HEK293T (cell line): ENCODE measurements around the gene STK39.
A peak's percentile ranks its signal among the peaks of the same experiment; 100 is the strongest.

Source experiments
- CTCF ChIA-PET: fragments of 350-600 bp; formaldehyde crosslinking; extraction: SDS; loops from one replicate; lab custom pipeline; 2021; ENCODE audit warnings: antibody characterized with exemption, inconsistent platforms; lab: Yijun Ruan, JAX
- POLR2A ChIA-PET: fragments of 350-600 bp; formaldehyde crosslinking; extraction: SDS; loops from one replicate; lab custom pipeline; 2020; ENCODE audit warnings: antibody characterized with exemption, inconsistent platforms; lab: Yijun Ruan, JAX
- DNase-seq: peaks from one replicate; pipeline ENCODE4 v3.0.0; 2012; ENCODE audit warnings: mixed read lengths; ENCODE audit errors: extremely low spot score
- ARNT ChIP-seq: fragments of 450-650 bp; IDR thresholded peaks from 2 replicates; pipeline ENCODE4 v1.6.1; 2017; ENCODE audit warnings: mild to moderate bottlenecking
- BHLHE40 ChIP-seq: fragments of 450-650 bp; IDR thresholded peaks from 2 replicates; pipeline ENCODE4 v1.6.1; 2016; ENCODE audit warnings: mild to moderate bottlenecking, moderate library complexity, borderline replicate concordance
- CTBP1 ChIP-seq: fragments of 450-650 bp; IDR thresholded peaks from 2 replicates; pipeline ENCODE4 v1.6.1; 2016; ENCODE audit warnings: borderline replicate concordance
- ELF4 ChIP-seq: fragments of 450-650 bp; IDR thresholded peaks from 2 replicates; pipeline ENCODE4 v1.6.1; 2017; ENCODE audit warnings: antibody characterized with exemption
- FOXA1 ChIP-seq: fragments of 450-650 bp; IDR thresholded peaks from 2 replicates; pipeline ENCODE4 v1.6.1; 2016; ENCODE audit warnings: mild to moderate bottlenecking
- FOXK2 ChIP-seq: fragments of 450-650 bp; IDR thresholded peaks from 2 replicates; pipeline ENCODE4 v1.6.1; 2016; ENCODE audit warnings: mild to moderate bottlenecking
- FOXM1 ChIP-seq: fragments of 450-650 bp; IDR thresholded peaks from 2 replicates; pipeline ENCODE4 v1.6.1; 2017; ENCODE audit warnings: mild to moderate bottlenecking, borderline replicate concordance
- HDGF ChIP-seq: fragments of 450-650 bp; IDR thresholded peaks from 2 replicates; pipeline ENCODE4 v1.6.1; 2017; ENCODE audit warnings: antibody characterized with exemption, borderline replicate concordance
- L3MBTL2 ChIP-seq: fragments of 450-650 bp; conservative IDR thresholded peaks from 2 replicates; pipeline ENCODE4 v1.6.1; 2016; ENCODE audit warnings: mild to moderate bottlenecking
- LEF1 ChIP-seq: fragments of 450-650 bp; IDR thresholded peaks from 2 replicates; pipeline ENCODE4 v1.6.1; 2017; ENCODE audit warnings: mild to moderate bottlenecking, borderline replicate concordance
- NFRKB ChIP-seq: fragments of 450-650 bp; IDR thresholded peaks from 2 replicates; pipeline ENCODE4 v1.6.1; 2016; ENCODE audit warnings: mild to moderate bottlenecking, moderate library complexity
- SP1 ChIP-seq: fragments of 450-650 bp; IDR thresholded peaks from 2 replicates; pipeline ENCODE4 v1.6.1; 2017
- SUZ12 ChIP-seq: fragments of 450-650 bp; IDR thresholded peaks from 2 replicates; pipeline ENCODE4 v1.6.1; 2016; ENCODE audit warnings: mild to moderate bottlenecking
- TARDBP ChIP-seq: fragments of 450-650 bp; IDR thresholded peaks from 2 replicates; pipeline ENCODE4 v1.6.1; 2016
- ZNF384 ChIP-seq: fragments of 450-650 bp; IDR thresholded peaks from 2 replicates; pipeline ENCODE4 v1.6.1; 2016
- TF ChIP-seq, protein P1 (sequence below): fragments of 450-650 bp; IDR thresholded peaks from 2 replicates; pipeline ENCODE4 v1.6.1; 2016

STK39 gene

DNA sequence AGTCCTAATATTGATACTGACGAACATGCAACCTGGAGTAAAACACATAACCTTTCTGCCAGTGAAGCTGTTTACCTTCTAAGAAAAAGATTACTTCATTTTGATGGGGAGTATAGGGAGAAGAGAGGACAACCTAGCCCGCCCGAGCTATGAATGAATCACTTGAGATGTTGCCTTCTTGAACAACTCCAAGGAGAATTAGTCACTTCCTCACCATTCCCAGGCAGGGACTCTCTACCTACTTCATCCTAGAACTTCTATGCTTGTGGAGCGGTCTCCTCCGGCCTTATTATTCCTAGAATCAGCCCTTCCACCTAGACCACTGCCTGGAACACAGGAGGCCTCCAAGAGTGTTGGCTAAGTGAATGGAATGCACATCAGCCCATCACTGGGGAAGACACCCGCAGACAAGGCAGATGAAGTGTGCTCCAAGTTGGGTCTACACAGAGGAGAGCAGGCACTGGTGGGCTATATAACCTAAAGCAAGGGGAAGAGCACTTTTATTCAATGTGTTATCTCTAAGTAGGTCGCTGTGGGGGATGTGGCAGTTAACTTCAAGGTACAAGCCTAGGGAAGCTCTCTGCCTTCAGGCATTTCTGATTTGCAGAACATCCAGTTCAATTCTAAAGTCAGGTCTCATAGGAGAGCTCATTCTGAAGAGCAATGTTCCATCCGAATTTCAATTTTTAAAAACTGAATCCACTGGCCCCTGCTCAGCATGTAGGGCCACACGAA is 57.4 kb downstream of the STK39 start:
- ChIA-PET CTCF (no interaction called here), POLR2A (no interaction called here)
- TF ChIP-seq ZNF384 (no peak), CTBP1 (no peak), HDGF (no peak), TARDBP (no peak), NFRKB (no peak), FOXA1 (no peak), SP1 (no peak)
- DNase-seq = no peak

DNA sequence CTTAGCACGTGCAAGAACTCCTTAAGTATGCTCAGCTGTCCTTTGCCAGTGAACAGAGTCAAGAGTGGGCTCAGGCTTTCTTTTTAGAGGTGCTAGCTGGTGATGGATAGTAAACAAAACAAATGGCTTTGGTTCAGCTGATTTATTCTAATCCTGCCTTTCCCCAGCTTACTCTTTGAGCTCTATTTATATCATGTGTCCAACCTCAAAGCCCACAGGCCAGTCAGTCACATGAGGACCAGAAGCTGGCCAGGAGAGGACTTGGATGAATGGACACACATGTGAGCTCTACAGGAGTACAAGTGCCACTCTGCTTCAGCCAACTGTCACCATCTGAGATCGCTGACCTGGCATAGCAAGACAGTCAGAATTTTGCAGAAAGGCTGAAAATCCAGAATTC is 59.4 kb downstream of the STK39 start:
- POLR2A ChIA-PET = no interaction called here
- CTCF ChIA-PET = no interaction called here
- DNase-seq = no peak
- TF ChIP-seq ZNF384 = no peak
- TF ChIP-seq HDGF = no peak
- TF ChIP-seq SP1 = no peak
- TF ChIP-seq, protein P1, sequence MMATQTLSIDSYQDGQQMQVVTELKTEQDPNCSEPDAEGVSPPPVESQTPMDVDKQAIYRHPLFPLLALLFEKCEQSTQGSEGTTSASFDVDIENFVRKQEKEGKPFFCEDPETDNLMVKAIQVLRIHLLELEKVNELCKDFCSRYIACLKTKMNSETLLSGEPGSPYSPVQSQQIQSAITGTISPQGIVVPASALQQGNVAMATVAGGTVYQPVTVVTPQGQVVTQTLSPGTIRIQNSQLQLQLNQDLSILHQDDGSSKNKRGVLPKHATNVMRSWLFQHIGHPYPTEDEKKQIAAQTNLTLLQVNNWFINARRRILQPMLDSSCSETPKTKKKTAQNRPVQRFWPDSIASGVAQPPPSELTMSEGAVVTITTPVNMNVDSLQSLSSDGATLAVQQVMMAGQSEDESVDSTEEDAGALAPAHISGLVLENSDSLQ = no peak

DNA sequence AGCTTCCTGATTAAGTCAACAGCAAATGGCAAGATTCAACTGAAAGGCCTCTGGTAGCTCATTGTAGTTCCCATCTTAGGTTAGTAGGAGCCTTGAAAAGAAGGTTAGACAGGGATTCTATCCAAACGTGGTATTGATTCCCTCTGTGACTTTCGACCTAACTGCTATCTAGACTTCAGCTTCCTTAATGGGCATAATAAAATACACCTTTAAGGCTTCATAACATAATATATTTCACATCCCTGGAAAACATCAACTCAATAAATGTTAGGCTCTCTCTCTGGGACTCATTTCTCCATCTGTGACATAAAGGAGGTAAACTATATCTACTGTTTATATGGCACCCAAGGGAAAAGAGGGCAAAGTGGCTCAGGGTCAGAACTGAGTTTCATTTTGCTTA is 60.9 kb downstream of the STK39 start:
- CTCF ChIA-PET = no interaction called here

DNA sequence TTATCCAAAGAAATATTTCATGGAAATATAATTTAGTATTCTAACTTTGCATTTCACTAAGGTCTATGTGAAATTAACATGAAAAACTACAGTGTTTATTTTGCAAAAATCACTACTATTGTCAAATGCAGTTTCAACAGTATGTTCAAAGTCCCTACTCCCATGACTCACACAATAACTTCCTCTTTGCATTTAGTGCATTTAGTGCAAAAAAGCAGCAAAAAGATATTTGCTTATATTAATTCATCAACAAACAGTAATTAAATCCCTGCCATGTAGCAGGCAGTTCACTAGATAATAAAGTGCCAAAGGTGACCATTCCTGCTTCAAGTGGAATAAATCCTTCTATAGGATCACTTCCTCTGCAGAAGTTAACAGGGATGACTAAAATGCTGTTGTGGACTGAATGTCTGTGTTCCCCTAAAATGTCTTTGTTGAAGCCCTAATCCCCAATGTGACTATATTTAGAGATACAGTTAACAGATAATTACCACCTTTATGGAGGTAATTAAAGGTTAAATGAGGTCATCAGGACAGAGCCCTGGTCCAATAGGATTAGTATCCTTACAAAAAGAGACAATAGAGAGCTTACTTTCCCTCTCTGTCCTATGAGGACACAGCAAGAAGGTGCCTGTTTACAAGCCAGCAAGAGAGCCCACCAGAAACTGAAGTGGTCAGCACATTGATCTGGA is 61.7 kb downstream of the STK39 start:
- CTCF ChIA-PET = no interaction called here
- POLR2A ChIA-PET = no interaction called here
- DNase-seq = no peak
- no peak for TF ChIP-seq FOXK2
- TF ChIP-seq CTBP1 = no peak
- TF ChIP-seq NFRKB = no peak
- TF ChIP-seq ARNT = no peak
- TF ChIP-seq, protein P1 = no peak
- no peak for TF ChIP-seq SUZ12
- TF ChIP-seq TARDBP = no peak
- TF ChIP-seq L3MBTL2 = no peak
- no peak for TF ChIP-seq FOXM1
- TF ChIP-seq ZNF384 = no peak
- TF ChIP-seq ELF4 = no peak
- no peak for TF ChIP-seq SP1
- TF ChIP-seq FOXA1 = no peak
- TF ChIP-seq HDGF = no peak
- no peak for TF ChIP-seq LEF1
- TF ChIP-seq BHLHE40 = no peak

More for the DNA sequence above, 60.9 kb downstream of the STK39 start:
- POLR2A ChIA-PET = no interaction called here
- TF ChIP-seq ELF4 = no peak
- TF ChIP-seq FOXM1 = no peak
- TF ChIP-seq FOXA1 = no peak
- TF ChIP-seq L3MBTL2 = no peak
- TF ChIP-seq NFRKB = no peak
- no peak for TF ChIP-seq FOXK2
- no peak for TF ChIP-seq TARDBP
- no peak for TF ChIP-seq ARNT
- no peak for TF ChIP-seq CTBP1
- TF ChIP-seq SP1 = no peak
- TF ChIP-seq ZNF384 = no peak
- DNase-seq = no peak

DNA sequence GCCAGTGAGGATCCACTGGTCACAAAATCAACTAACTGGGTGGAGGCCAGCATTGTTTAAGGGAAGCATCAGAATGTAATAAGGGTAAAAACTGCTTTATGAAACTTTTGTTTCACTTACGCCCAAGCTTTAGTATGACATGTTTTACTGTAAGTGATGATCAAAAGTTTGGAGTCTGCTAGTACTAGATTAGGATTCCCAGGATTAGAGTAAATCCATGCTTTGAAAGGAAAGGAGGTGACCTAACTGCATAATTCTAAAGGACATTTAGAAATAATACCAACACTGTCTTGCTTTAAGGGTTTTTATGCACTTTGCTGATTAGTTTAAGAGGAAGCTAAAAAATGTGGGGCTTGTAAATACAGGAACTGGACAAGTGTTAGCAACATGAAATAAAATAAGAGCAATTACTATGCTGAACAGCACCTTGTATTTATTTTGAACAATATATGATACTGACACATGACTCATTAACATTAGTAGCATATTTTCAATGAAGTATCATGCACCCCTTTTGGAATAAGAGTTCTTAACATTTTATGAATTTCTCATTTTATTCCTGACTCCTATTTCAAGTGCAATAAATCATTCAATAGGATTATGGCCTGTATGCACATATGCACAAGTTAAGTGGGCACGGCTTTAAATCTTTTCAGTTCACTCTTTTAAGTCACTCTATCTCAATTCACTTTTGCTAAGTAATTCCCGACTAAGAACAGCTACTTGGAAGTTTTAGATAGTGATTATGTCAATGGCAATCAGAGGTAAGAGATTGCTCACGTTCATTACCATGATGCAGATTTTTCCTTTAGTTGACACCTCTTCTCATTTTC is 62.5 kb downstream of the STK39 start:
- DNase-seq = no peak
- POLR2A ChIA-PET = no interaction called here
- TF ChIP-seq, protein P1 = peak; percentile 52
- no peak for TF ChIP-seq SP1
- CTCF ChIA-PET = no interaction called here

DNA sequence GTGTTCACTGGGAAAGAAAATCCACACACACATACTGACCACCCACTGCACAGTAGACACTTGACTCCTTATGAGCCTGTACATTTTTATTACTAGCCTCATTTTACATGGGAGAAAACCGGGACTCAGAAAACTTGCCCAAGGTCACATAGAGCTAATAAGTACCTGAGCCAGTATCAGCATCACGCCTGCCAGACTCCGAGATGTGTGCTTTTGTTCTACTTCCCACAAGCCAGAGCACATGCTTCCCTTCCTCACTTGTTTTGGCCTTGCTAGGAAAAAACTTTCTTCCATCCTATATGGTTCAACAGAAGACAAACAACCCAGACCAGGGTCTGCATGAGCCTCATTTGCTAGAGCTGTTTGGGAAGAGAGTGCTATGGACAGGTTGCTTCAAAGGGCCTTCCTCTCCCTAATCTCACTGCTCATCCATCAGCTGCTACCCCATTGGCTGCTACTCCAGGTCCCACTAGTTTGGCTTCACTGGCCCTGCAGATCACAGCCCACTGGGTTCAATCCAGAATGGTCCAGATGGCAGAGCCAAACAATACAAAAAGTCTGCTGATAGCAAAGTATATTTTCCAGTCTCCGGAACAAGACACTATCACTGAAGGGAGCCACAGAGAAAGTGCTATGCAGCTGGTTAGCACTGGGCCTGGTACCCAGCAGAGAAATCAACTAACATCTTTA is 63.9 kb downstream of the STK39 start:
- ChIA-PET CTCF (no interaction called here), POLR2A (no interaction called here)
- no peak for TF ChIP-seq HDGF
- no peak for TF ChIP-seq FOXK2
- no peak for TF ChIP-seq NFRKB
- TF ChIP-seq ELF4 = no peak
- no peak for TF ChIP-seq SUZ12
- TF ChIP-seq ARNT = no peak
- TF ChIP-seq L3MBTL2 = no peak
- TF ChIP-seq SP1 = no peak
- TF ChIP-seq, protein P1 = no peak
- TF ChIP-seq CTBP1 = no peak
- no peak for DNase-seq
